HG03103 (cell line): ENCODE results near the gene C1QTNF1.
"Not testable (repeated sequence)": the region's sequence is repeated elsewhere in the genome, so short reads cannot be mapped to it uniquely, and the experiment has no call there.

ENCODE experiments used
- ATAC-seq: cut with Tn5 transposase; IDR thresholded peaks from one replicate; pipeline ENCODE4 v1.9.1; 2021; ENCODE audit warnings: low read depth; ENCODE audit not compliant: unreplicated experiment

Gene C1QTNF1

GRCh38 chr17:79050551-79050950, 26.6 kb downstream of the C1QTNF1 start:
- no peak for ATAC-seq

GRCh38 chr17:79051306-79051705, 27.3 kb downstream of the C1QTNF1 start:
- ATAC-seq: no peak

GRCh38 chr17:79052131-79052530, 28.2 kb downstream of the C1QTNF1 start:
- no peak for ATAC-seq

- no peak for ATAC-seq
Observed at GRCh38 chr17:79053251-79053925, 29.4 kb downstream of the C1QTNF1 start.

GRCh38 chr17:79054200-79054960, 30.4 kb downstream of the C1QTNF1 start:
- ATAC-seq: no peak

- no peak for ATAC-seq
Observed at GRCh38 chr17:79055197-79055596, 31.2 kb downstream of the C1QTNF1 start.

- ATAC-seq: no peak
Observed at GRCh38 chr17:79057737-79058385, 33.9 kb downstream of the C1QTNF1 start.

- ATAC-seq: no peak
Observed at GRCh38 chr17:79062691-79063090, 38.7 kb downstream of the C1QTNF1 start.

- ATAC-seq: no peak
Observed at GRCh38 chr17:79064026-79064425, 40.1 kb downstream of the C1QTNF1 start.

GRCh38 chr17:79065105-79065670, 41.2 kb downstream of the C1QTNF1 start:
- ATAC-seq: no peak

- no peak for ATAC-seq
Observed at GRCh38 chr17:79066963-79067362, 43.0 kb downstream of the C1QTNF1 start.

GRCh38 chr17:79070266-79070880, 46.4 kb downstream of the C1QTNF1 start:
- ATAC-seq: no peak

GRCh38 chr17:79071161-79071740, 47.3 kb downstream of the C1QTNF1 start:
- no peak for ATAC-seq

GRCh38 chr17:79072544-79072943, 48.6 kb downstream of the C1QTNF1 start:
- no peak for ATAC-seq

- no peak for ATAC-seq
Observed at GRCh38 chr17:79073016-79073705, 49.2 kb downstream of the C1QTNF1 start.

- no peak for ATAC-seq
Observed at GRCh38 chr17:79073706-79074088, 49.7 kb downstream of the C1QTNF1 start.

- not testable (repeated sequence) for ATAC-seq
Observed at GRCh38 chr17:79074121-79074648, 50.2 kb downstream of the C1QTNF1 start.

- peak; percentile 88 for ATAC-seq
Observed at GRCh38 chr17:79074649-79075445, 50.9 kb downstream of the C1QTNF1 start, which contains the start of gene ENGASE. ENGASE (plus strand) TSS chr17:79074824; CDS start chr17:79074945, 121 bp downstream.

GRCh38 chr17:79075446-79075750, 51.4 kb downstream of the C1QTNF1 start:
- ATAC-seq: no peak
